ENCODE measurements around the gene KCNIP4.

The KCNIP4 gene

GRCh38 chr4:20778896-20779295, 1169.7 kb downstream of the KCNIP4 start:
- no peak for DNase-seq
- H3K9me3 Mint-ChIP-seq = peaks cover 28% of the 10 kb centered on the region
- no peak for TF ChIP-seq CTCF (IDR thresholded peaks at IDR 0.05)
- no peaks in the 10 kb centered on the region for H3K4me1 Mint-ChIP-seq
- H3K27me3 Mint-ChIP-seq (ENCODE audit: low read depth, poor library complexity) = peaks cover 8% of the 10 kb centered on the region
- no peak overlapping the region for H3K27ac Mint-ChIP-seq
- no peaks in the 10 kb centered on the region for H3K36me3 Mint-ChIP-seq (ENCODE audit: low read depth)
- no peak overlapping the region for H3K4me3 Mint-ChIP-seq

GRCh38 chr4:20773144-20773997, 1175.2 kb downstream of the KCNIP4 start:
- H3K36me3 Mint-ChIP-seq (ENCODE audit: low read depth) = no peaks in the 10 kb centered on the region
- DNase-seq = peak; percentile 58

GRCh38 chr4:20764366-20764992, 1184.1 kb downstream of the KCNIP4 start:
- TF ChIP-seq CTCF (IDR thresholded peaks at IDR 0.05) = no peak
- H3K4me1 Mint-ChIP-seq = no peaks in the 10 kb centered on the region
- H3K27ac Mint-ChIP-seq = no peak overlapping the region
- no peaks in the 10 kb centered on the region for H3K27me3 Mint-ChIP-seq (ENCODE audit: low read depth, poor library complexity)
- no peak overlapping the region for H3K4me3 Mint-ChIP-seq
- no peaks in the 10 kb centered on the region for H3K9me3 Mint-ChIP-seq
- H3K36me3 Mint-ChIP-seq (ENCODE audit: low read depth) = no peaks in the 10 kb centered on the region
- no peak for DNase-seq

More at GRCh38 chr4:20773144-20773997, 1175.2 kb downstream of the KCNIP4 start:
- Mint-ChIP-seq H3K9me3 (no peaks in the 10 kb centered on the region), H3K4me1 (no peaks in the 10 kb centered on the region), H3K27me3 (ENCODE audit: low read depth, poor library complexity) (peaks cover 3% of the 10 kb centered on the region), H3K4me3 (no peak overlapping the region), H3K27ac (no peak overlapping the region)
- peak; percentile 74 for TF ChIP-seq CTCF (IDR thresholded peaks at IDR 0.05)

- TF ChIP-seq CTCF (IDR thresholded peaks at IDR 0.05) = no peak
- no peak overlapping the region for H3K4me3 Mint-ChIP-seq
- no peaks in the 10 kb centered on the region for H3K27me3 Mint-ChIP-seq (ENCODE audit: low read depth, poor library complexity)
- H3K4me1 Mint-ChIP-seq = no peaks in the 10 kb centered on the region
- no peaks in the 10 kb centered on the region for H3K9me3 Mint-ChIP-seq
- H3K36me3 Mint-ChIP-seq (ENCODE audit: low read depth) = no peaks in the 10 kb centered on the region
- no peak overlapping the region for H3K27ac Mint-ChIP-seq
- no peak for DNase-seq
These were observed 1186.7 kb downstream of the KCNIP4 start for GRCh38 chr4:20761826-20762225.

GRCh38 chr4:20761382-20761781, 1187.2 kb downstream of the KCNIP4 start:
- Mint-ChIP-seq H3K4me3 (no peak overlapping the region), H3K27me3 (ENCODE audit: low read depth, poor library complexity) (no peaks in the 10 kb centered on the region), H3K9me3 (no peaks in the 10 kb centered on the region), H3K4me1 (no peaks in the 10 kb centered on the region), H3K27ac (no peak overlapping the region), H3K36me3 (ENCODE audit: low read depth) (no peaks in the 10 kb centered on the region)
- no peak for DNase-seq
- no peak for TF ChIP-seq CTCF (IDR thresholded peaks at IDR 0.05)

Measured in nephron progenitor cell (in vitro differentiated cells).